ENCODE results near the gene STK11. TPM values are rescaled to one million over a fixed set of nuclear protein-coding genes. Genes with fewer than 3 reads are reported as not detected.

The STK11 gene
- polyA plus RNA-seq, 1 donor from 2014 or later, result 51.6 TPM

- no peaks in the 10 kb centered on the region for H3K79me2 ChIP-seq (replicated peaks; ENCODE audit: insufficient read depth, low read length)
- H3K9ac ChIP-seq (ENCODE audit: low read length), result no peak overlapping the region
- TF ChIP-seq TAF1 (IDR thresholded peaks at IDR 0.05; ENCODE audit: low read depth) (no peak), MXI1 (conservative IDR thresholded peaks at IDR 0.05; ENCODE audit: poor library complexity, severe bottlenecking) (no peak), POLR2AphosphoS5 (IDR thresholded peaks at IDR 0.05) (no peak), CTCF (IDR thresholded peaks at IDR 0.05; ENCODE audit: poor library complexity, severe bottlenecking) (no peak), RAD21 (conservative IDR thresholded peaks at IDR 0.05) (no peak), EP300 (conservative IDR thresholded peaks at IDR 0.05; ENCODE audit: poor library complexity, severe bottlenecking) (no peak), REST (IDR thresholded peaks at IDR 0.05; ENCODE audit: borderline replicate concordance) (no peak), SMC3 (conservative IDR thresholded peaks at IDR 0.05; ENCODE audit: poor library complexity) (no peak), EZH2 (IDR thresholded peaks at IDR 0.05; ENCODE audit: borderline replicate concordance, insufficient read depth, low read length, poor library complexity, severe bottlenecking) (no peak)
- H3K27ac ChIP-seq (ENCODE audit: low read length), result no peak overlapping the region
- H4K20me1 ChIP-seq (ENCODE audit: insufficient read depth), result no peaks in the 10 kb centered on the region
- no peak overlapping the region for H3K4me3 ChIP-seq (ENCODE audit: low read length)
- H3K9me3 ChIP-seq (ENCODE audit: low read length), result no peaks in the 10 kb centered on the region
- no peaks in the 10 kb centered on the region for H3K36me3 ChIP-seq (ENCODE audit: insufficient read depth, low read length)
- no peak overlapping the region for H2AFZ ChIP-seq (ENCODE audit: low read depth, low read length)
- no peaks in the 10 kb centered on the region for H3K27me3 ChIP-seq (ENCODE audit: insufficient read depth, low read depth, low read length)
- no peaks in the 10 kb centered on the region for H3F3A ChIP-seq (ENCODE audit: insufficient read depth, low read length, poor library complexity, severe bottlenecking)
- H3K4me2 ChIP-seq (ENCODE audit: low read length), result no peak overlapping the region
- no peaks in the 10 kb centered on the region for H3K9me2 ChIP-seq (ENCODE audit: insufficient read depth, low read length)
Observed at GRCh38 chr19:1225440-1226226, 20.1 kb downstream of the STK11 start.

- no peak overlapping the region for H3K4me2 ChIP-seq (ENCODE audit: low read length)
- no peaks in the 10 kb centered on the region for H3K9me3 ChIP-seq (ENCODE audit: low read length)
- H3K27ac ChIP-seq (ENCODE audit: low read length), result no peak overlapping the region
- no peaks in the 10 kb centered on the region for H4K20me1 ChIP-seq (ENCODE audit: insufficient read depth)
- H3F3A ChIP-seq (ENCODE audit: insufficient read depth, low read length, poor library complexity, severe bottlenecking), result no peaks in the 10 kb centered on the region
- H3K9ac ChIP-seq (ENCODE audit: low read length), result no peak overlapping the region
- no peak overlapping the region for H3K4me3 ChIP-seq (ENCODE audit: low read length)
- H2AFZ ChIP-seq (ENCODE audit: low read depth, low read length), result no peak overlapping the region
- no peaks in the 10 kb centered on the region for H3K79me2 ChIP-seq (replicated peaks; ENCODE audit: insufficient read depth, low read length)
- H3K9me2 ChIP-seq (ENCODE audit: insufficient read depth, low read length), result no peaks in the 10 kb centered on the region
- H3K27me3 ChIP-seq (ENCODE audit: insufficient read depth, low read depth, low read length), result no peaks in the 10 kb centered on the region
- no peaks in the 10 kb centered on the region for H3K36me3 ChIP-seq (ENCODE audit: insufficient read depth, low read length)
- TF ChIP-seq SMC3 (conservative IDR thresholded peaks at IDR 0.05; ENCODE audit: poor library complexity), result no peak
- TF ChIP-seq EP300 (conservative IDR thresholded peaks at IDR 0.05; ENCODE audit: poor library complexity, severe bottlenecking), result no peak
- TF ChIP-seq CTCF (IDR thresholded peaks at IDR 0.05; ENCODE audit: poor library complexity, severe bottlenecking), result no peak
- TF ChIP-seq POLR2AphosphoS5 (IDR thresholded peaks at IDR 0.05), result no peak
- TF ChIP-seq RAD21 (conservative IDR thresholded peaks at IDR 0.05), result no peak
- no peak for TF ChIP-seq EZH2 (IDR thresholded peaks at IDR 0.05; ENCODE audit: borderline replicate concordance, insufficient read depth, low read length, poor library complexity, severe bottlenecking)
- TF ChIP-seq TAF1 (IDR thresholded peaks at IDR 0.05; ENCODE audit: low read depth), result no peak
- TF ChIP-seq REST (IDR thresholded peaks at IDR 0.05; ENCODE audit: borderline replicate concordance), result no peak
- TF ChIP-seq MXI1 (conservative IDR thresholded peaks at IDR 0.05; ENCODE audit: poor library complexity, severe bottlenecking), result no peak
Observed at GRCh38 chr19:1226227-1226518, 20.6 kb downstream of the STK11 start.

Measured in neural cell (in vitro differentiated cells).